Measurements from ENCODE around the gene PFKFB2.

Gene PFKFB2

DNA sequence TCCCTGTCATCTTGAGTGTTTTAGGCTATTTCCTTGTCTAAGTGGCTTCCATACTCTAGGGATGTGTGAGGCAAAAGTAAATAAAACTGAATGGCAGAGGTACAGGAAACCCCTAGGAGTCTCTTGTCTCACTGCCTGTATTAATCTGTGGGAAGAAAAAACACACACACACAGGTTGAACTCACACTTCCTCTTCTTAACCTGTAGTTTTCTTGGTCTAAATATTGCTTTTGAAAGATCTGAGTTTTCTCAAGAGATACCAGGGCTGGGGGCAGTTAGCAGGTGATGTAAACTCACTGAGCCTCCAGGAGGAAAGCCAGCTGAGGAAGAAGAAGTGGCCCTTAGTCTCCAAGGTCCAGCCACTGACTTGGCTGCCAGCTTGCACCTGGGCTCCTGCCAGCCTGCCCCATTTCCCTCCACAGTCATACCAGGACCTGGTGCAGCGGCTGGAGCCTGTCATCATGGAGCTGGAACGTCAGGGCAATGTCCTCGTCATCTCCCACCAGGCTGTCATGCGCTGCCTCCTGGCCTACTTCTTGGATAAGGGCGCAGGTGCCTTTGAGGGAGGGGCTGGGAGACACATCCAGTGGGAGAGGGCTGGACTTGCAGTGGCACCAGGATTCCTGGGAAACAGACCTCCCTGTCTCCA is 16.9 kb downstream of the PFKFB2 start:
- DNase-seq, result no peak

DNA sequence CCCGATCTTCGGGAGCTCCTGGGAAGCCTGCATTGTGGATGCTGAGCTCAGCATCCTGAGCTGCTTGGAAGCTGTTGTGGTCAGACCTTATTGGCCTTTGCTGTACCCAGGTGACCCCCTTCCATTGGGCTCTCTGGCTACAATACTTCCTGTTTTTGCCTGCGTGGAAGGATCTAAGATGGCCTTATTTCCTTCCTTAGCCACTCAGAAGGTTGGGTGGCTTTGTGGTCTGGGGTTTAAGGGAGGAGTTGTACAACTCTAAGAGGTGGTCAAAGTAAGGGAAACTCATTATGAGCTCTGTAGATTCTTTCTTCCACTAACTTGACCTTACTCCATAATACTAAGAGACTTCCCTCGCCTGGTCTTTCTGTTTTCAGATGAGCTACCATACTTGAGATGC is 17.7 kb downstream of the PFKFB2 start:
- peak; percentile 76 for DNase-seq

DNA sequence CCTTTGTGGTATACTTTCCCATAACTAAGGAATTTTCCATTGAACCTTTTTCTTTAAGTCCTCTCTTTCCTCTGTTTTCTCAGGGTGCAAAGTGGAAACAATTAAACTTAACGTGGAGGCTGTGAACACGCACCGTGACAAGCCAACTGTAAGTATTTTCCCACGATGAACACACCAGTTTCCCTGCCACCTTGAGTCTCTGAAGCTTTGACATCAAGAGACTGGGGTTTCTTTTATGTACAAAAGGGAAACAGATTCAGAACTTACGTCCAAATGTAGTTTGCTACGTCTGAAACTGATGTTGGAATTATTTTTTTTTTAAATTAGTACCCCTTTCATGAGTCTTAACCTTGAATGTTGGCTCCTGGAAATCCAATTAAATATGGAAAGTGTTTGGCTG is 18.4 kb downstream of the PFKFB2 start:
- no peak for DNase-seq

- DNase-seq, result no peak
Measured at GRCh38 chr1:207072233-207072632, 19.2 kb downstream of the PFKFB2 start.

DNA sequence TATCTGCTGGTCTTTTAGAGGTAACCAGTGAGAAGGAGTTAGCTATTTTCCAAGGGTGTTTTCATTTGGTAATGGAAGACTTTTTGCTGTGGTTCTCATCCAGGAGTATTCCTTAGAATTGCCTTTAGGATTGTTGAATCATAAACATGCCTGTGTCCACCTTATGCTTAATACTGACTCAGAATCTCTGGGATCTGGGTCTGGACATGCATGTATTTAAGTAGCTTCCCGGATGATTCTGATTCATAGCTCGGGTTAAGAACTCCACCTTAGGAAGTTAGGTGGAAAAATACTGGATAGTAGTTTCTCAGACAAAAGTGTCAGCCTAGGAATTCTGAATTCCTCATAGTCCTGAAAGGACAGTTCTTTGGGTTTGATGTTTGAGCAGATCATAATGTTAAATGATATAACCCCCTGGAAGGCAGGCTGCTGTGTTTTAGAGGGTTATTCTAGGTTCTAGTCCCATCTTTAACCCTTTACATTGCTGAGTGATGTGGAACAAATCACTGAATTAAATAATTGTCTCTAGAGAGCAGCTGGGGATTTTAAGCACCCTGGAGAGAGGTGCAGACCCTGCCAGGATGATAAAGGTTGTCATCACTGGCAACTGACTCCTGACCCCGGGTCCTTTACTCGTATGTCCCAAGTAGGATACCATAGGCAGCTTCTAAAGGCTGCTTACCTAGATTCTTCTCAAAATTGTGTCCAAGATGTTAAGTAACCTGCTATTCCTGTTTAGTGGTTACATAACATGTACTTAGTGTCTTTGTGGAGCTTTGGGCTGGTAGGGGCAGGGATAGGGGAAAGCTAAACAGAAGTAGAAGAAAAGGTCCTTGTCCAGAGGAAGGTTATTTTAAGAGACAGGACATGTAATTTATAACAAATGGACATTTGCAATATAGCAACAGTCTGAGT is 21.1 kb downstream of the PFKFB2 start:
- DNase-seq, result no peak

GRCh38 chr1:207076181-207076955 is 23.3 kb downstream of the PFKFB2 start:
- DNase-seq, result peak; percentile 86

GRCh38 chr1:207077012-207077411 is 23.9 kb downstream of the PFKFB2 start:
- no peak for DNase-seq

DNA sequence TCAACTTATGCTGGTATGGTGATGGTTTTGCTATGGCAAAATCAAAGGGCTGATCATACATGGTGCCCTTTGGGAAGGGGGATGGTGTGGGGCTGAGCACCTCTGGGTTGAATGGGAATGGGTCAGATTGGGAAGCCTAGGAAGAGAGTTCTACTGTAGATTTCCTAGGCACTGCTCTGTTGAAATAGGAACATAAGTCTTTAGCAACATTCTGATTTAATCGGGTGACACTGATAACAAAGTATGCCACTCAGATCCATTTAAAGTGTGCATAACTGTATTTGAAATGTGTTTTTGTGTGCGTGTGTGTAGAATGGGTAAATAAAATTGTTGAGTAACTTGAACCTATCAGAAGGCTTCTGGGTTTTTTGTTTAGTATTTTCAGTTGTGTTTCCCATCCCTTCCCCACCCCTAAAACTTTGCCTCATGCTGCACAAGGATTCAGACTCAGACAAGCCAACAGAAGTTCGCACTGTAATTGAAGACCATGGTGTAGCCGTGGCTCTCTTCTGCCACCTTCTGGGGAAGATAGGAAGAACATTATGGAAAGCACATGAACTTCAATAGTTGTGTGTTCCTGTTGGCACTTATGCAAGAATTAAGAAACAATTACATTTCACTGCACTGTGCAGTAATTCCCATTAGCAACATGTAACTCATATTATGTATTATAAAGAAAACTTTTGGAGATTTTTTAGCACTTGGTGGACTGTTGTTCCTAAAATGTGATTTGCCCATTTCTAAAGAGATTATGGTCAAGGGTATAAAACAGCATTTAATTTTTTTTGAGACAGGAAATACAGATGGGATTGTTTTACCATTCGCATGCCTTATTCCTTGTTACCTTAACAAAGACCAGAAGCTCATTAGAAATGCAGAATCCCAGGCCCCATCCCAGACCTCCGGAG is 24.6 kb downstream of the PFKFB2 start:
- peak; percentile 91 for DNase-seq

DNA sequence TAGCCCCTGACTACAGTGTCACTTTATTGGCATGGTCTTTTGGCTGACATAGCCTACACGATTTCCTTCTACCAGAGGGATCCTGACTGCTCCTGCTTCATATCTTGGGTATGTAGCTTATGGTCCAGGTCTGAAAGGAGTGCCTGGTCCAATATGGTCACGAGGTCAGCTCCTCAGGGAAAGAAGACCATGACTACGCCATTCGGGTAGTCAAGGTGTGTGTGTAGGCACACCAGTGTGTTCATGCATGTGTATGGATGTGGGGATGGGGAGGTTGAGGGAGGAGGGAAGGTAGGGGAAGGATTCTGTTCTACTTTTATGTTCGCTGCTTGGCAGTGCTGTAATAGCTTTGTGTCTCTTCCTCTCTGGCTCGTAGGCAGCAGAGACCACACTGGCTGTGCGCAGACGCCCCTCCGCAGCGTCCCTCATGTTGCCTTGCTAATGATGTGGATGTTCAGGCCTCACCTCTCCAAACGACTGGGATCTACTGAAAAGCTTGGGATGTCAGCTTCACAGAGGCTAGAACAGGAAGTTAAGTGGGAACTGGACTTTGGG is 25.6 kb downstream of the PFKFB2 start:
- DNase-seq, result no peak

DNA sequence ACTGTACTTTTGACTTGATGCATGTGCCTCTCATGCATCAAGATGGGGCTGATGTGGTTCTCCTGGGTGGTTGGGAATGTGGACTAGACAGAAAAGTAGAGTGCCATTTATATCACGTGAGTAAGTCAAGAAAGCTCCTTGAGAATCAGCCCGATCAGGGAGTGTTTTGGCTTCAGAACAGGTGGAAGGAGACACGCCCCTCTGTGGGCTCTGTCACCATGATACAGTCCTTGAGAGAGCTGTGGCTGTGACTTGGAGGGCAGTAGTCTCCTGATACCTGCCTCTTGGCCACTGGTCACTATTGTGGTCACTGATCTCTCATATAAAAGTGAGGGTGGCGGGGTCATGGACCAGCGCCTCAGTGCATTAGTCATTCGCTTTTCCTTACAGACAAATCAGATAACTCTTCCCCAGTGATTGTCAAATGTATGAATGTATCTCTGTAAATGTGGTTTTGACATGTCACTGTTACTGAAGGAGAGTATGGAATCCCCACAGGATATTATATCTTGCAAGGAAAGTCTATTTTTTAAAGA is 26.7 kb downstream of the PFKFB2 start:
- DNase-seq, result no peak

- no peak for DNase-seq
Measured at GRCh38 chr1:207081088-207081487, 28.0 kb downstream of the PFKFB2 start.

- DNase-seq, result no peak
Measured at GRCh38 chr1:207081806-207082205, 28.7 kb downstream of the PFKFB2 start.

DNA sequence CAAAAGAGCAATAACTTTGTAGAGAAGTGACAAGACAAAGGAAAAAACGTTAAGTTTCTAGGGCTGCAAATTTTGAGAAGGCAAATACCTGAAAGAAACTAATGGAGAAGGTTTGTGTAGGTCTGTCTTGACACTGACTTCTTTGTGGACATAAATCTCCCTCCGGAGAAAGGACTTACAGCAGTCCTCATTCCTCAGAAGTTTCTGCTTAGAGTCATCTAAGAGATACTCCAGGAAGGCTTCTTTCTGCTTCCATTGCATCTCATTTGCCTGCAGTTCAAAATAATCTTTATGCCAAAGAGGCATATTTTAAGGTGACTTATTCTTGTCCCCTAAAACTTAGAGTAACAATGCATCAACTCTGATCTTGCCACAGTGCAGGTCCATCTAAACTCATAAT is 31.2 kb downstream of the PFKFB2 start:
- no peak for DNase-seq

DNA sequence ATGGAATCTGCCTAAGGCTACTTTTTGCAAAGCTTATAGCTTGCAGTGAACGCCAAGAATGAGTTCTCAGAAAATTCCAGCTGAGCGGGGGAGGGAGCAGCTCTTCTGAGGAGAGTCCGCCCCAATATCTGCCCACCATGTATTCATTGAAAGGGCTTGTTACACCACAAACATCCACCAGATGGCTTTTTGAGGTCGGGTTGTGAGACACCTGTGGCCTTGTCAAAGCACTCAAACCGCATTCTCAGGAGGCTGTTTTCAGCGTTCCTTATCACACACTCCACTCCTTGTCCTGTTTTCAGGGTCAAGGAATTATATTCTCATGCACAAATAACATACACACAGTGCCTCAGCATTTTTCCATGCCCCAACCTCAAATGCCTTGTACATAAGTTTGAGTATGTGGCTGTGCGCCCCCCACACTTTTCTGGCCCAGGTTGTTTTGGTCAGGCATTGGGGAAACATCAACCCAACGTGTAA is 31.7 kb downstream of the PFKFB2 start:
- DNase-seq, result peak; percentile 92

DNA sequence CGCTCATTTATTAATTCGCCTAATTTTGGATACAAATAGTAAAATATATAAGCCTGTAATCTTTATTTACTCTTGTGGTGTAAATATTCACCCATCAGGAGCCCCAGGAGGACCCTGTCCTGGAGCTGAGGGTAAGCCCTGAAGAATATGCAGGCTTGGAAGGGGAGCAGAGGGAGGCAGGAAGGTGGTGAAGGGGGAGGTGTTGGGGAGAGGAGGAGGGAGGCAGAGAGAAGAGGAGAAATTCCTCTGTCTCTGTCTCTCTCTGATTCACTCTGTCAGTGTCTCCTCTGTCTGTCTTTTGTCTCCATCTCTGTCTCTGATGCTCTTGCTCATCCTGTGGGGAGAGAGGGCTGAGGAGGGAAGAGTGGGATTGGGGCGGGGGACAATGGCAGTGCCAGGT is 32.8 kb downstream of the PFKFB2 start:
- no peak for DNase-seq

DNA sequence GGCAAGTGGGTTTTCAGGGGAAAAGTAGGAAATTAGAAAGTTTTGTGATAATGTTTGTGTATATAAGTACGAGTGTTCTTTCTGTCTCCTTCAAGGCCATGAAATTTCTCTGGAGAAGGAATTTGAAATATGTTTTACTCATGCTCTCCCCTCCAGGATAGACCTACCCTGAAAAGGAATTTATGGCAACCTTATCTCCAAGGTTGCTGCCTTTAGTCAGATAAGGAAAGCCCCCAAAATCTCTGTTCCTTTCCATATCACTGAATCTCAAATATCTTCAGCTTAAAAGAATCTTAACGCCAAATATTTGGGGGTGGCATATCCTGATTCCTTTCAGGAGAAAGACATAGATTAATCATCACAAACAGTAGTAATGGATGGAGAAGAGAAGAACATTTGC is 35.1 kb downstream of the PFKFB2 start:
- no peak for DNase-seq

DNA sequence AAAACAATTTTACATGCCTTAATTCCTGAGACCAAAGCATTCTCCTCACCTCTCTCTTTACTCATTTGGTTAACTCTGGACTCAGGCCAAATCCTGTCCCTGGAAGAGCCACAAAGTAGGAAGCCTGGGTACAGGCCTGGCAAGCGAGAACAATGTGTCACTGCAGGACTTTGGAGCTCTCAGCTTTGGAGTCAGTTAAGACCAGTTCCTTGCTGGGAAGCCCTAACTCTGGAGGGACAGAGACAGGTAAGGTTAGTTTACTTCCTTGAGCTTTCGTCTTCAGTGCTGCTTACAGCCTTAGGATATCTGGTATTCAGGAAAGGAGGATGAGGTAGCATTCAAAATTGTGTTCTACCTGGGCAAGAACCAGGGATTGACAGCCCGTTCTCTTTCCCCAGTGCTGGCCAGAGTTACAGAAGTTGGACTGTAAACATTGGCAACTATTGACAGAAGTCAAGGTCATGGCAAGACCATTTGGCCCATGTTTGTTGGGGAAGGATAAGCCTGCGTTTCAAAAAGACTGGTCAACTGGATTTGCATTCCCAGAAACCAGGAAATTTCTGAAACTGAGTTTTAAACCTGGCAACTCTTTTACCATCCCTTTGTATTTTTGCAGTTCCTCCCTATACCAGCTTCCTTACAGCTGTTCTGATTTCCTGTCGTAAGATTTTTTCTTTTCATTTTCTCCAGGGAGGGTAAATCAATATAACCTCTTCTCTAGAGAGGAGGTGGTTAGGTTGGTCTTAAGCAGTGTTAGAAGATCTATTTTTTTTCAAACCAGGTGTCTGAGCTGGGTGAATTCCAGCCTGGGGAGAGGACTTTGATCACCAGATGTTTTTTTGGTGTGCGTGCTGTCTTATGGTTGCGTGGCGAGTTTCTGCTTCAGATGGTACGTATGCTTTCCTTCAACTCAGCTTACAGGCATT is 35.9 kb downstream of the PFKFB2 start, which contains the start of gene C4BPB:
C4BPB (plus strand) TSS at position 160 of the 926 bp plus-strand sequence; CDS start at position 832, 672 bp downstream.
- DNase-seq, result no peak

GRCh38 chr1:207089627-207090355 is 36.7 kb downstream of the PFKFB2 start:
- no peak for DNase-seq

DNA sequence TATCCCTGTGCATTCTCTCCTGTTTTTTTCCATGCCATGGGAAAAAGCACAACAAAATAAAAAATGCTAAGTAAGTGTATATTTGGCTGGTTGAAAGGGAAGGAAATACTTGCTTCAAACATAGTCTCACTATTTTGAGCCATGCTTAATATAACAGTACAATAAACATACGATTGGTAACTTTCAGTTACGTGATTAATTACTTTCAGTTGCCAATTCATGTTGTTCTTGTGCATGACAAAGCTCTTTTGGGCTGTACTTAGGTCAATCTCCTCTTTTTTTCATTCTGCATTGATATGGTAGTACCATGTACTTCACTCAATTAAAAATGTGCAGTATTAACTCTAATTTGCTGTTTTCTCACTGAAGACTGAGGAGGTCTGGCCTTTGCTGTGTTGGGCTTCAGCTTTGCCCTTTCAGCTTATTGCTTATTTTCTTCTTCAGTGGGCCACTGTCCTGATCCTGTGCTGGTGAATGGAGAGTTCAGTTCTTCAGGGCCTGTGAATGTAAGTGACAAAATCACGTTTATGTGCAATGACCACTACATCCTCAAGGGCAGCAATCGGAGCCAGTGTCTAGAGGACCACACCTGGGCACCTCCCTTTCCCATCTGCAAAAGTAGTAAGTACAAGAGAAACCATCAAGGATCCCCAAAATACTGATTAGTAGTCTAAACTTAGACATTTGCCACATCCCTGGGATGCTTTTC is 38.3 kb downstream of the PFKFB2 start:
- DNase-seq, result no peak
